ENCODE data around the gene IER3.

Gene IER3, protein sequence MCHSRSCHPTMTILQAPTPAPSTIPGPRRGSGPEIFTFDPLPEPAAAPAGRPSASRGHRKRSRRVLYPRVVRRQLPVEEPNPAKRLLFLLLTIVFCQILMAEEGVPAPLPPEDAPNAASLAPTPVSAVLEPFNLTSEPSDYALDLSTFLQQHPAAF

DNA sequence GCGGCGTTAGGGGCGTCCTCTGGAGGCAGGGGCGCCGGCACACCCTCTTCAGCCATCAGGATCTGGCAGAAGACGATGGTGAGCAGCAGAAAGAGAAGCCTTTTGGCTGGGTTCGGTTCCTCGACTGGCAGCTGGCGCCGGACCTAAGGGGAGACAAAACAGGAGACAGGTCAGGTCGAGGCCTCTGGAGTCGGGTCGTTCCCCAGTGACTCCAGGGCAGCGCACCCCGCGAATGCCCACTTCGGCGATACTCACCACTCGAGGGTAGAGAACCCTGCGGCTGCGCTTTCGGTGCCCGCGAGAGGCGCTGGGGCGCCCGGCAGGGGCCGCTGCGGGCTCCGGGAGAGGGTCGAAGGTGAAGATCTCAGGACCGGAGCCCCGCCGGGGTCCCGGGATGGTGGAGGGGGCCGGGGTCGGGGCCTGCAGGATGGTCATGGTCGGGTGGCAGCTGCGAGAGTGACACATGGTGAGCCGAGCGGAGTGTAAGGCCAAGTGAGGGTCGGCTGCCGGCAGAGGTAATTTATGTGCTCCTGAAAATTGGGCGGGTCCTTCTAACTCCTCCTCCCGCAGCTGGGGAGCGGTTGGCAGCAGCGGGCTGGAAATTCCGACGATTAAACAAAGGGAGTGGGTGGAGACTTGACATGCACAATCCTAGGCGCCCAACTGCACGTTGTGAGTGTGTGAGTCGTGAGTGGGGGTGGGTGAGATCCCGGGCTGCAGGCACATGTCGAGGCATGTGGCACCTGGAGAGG, at the start of gene IER3:
Gene IER3 (minus strand): TSS at position 494 of the 752 bp plus-strand sequence. CDS start 29 bp downstream, at position 465.
- peak; percentile 60 for DNase-seq

DNA sequence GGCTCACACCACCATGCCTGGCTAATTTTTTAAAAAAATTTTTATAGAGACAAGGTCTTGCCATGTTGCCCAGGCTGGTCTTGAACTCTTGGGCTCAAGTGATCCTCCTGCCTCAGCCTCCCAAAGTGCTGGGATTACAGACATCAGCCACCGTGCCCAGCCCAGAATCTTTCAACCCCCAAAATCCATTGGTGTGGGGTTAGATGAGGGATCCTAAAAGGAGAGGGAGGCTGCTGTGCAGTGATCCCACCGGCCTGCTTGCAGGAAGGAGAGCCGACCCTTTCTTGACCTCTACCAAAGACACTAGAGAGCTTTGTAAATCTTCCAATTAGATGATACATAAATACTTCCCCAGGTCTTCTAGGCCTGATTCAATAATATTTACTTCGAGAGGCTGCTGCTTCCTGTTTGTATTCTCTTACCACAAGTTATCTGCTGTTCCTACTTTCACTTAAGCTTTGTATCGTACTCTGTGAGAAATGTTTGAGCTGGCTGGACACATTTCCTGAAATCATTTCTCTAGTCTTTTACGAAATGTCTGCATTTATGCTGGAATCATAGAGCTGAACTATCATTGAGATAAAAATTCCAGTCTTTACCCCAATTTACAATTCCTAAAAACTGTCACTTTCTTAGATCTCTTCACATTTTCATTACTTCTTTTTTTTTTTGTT, 49.3 kb upstream of the IER3 start:
- peak; percentile 12 for DNase-seq

DNA sequence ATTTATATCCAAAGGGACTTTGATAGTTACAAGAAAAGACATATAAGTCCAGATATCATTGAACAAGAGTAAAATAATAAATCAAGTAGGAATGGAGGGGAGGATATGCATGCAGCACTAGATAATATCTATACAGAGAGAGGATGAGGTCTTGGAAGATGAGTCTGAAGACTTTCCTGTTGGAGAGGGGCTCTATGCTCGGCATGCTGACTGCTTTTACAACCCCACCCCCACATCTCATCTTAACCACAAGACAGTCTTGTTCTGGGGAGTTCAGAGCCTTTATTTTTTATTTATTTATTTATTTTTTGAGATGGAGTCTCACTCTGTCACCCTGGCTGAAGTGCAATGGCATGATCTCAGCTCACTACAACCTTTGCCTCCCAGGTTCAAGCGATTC, 48.4 kb upstream of the IER3 start:
- DNase-seq = no peak

DNA sequence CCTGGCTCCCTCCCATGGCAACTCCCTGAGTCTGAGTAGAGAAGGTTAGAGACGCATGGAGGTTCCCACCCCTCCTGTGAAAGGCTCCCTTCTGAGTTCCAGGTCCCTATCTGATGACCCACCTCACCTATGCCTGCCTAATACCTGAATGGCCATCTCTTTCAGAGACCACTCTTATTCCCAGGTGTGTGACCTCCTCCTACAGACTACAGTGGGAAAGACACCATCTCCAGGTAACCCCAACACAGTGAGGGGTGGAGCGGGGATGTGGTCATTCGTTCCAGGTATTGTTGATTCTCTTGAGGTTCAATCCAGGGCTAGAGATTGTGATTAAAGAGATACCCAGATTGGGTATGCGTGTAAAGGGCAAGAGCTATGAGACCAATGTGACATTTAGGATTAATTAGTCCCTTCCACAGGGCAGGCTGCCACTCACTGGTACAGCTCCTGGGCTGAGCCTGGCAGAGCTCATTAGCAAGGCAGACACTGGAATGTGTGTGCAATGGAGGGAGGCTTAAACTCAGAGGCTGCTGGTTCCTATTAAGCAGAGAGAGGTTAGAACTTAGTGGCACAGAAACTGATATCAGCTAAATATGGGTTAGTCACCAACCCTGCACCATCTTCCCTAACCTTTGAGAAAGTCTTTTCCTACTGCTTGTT, 46.5 kb upstream of the IER3 start:
- no peak for DNase-seq

DNA sequence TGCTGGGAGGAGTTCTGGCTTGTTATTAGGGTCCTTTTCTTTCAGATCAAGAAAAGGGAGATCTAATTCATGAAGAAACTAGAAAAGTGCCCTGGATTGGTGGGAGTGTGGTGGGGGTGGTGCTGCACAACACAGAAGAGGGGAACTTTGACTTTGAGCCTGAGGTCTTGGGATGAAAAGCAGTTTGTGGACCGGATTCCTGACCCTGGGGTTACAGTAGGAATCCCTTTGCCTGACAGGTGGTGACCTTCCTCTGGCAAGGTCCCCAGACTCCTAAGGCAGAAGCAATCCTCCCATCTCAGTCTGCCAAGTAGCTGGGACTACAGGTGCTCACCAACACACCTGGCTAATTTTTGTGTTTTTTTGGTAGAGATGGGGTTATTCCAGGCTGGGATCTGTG, 45.3 kb upstream of the IER3 start:
- no peak for DNase-seq

DNA sequence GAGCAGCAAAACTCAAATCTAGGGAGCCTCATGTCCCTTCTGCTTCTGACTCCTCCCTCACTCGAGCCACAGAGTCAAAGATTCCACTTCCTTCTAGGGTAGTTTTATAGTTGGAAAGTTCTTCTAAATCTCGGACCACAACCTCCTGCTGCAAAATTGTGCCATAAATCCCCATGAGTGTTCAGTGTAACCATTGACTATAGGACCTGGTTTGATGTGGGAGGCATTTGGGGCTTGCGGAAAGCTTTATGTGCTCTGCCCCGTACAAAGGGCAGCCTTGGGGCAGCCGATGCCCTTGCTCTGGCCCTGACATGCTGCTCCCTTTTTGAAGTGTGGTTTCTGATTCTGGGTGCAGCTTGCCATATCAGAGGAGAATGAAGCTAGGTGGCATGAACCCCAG, 43.6 kb upstream of the IER3 start:
- no peak for DNase-seq

DNA sequence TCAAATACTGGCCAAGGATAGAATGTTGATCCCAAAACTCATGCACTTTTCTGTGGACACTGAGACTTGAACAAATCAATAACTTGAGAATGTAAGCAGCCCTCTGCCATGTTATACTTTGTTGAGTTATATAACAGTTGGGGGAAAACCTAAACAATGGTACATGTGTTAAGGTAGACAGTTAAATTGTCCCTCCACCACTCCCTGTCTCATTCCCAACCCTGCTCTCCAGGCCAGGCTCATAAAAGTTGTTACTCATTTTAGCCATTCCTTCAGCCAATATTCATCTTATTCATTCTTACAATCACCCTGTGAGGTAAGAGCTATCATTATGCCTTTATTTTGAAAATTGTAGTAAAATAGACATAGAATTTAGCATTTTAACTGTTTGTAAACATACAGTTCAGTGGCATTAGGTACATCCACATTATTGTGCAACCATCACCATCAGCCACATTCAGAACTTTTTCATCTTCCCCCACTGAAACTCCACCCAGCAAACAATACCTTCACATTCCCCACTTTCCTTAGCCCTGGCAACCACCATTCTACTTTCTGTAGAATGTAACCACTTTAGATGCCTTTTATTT, 38.2 kb upstream of the IER3 start:
- no peak for DNase-seq

DNA sequence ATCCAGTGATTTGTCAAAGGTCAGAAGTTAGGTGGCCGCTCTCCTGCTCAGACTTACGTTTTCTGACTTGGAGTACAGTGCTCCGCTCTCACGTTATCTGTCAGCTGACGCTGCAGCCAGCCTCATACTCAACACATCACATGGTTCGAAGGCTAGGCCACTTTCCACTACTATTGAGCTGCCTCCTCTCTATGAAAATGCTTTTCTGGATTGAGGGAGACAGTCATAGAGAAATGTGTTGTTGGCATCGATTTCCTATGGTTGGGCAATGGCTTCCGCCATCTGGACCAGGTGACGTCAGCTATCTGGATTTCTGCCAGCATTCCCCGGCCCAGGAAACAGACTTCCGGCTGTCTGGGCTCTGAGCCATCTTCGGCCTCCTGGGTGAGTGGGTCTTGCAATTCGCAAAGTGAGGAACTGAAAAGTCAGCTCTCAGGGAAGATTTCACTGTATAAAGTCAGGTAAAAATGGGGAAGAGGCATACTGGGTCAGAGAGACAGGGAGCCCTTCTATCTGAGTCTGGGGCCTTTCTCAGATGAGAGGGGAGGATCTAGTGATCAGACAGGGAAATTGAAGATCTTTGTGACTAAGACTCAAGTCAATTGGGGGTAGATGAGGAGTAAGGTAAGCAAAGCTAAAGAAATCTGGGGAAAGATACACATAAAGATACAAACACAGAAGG, 37.5 kb upstream of the IER3 start:
- no peak for DNase-seq

DNA sequence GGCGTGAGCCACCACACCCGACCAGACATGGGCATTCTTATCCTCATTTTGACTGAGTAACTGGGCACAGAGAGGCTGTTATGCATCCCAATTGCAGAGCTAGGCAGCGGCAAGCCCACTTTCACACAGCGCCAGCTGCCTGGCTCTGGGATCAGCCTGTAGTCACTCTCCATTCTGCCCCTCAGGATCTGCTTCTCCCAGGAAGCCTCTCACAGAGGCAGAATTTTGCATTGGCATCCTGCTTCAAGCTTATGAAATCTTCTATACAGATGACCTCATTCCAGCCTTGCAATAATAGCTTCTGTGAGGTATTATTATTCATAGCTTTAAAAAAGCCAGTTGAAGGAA, 37.0 kb upstream of the IER3 start:
- no peak for DNase-seq

DNA sequence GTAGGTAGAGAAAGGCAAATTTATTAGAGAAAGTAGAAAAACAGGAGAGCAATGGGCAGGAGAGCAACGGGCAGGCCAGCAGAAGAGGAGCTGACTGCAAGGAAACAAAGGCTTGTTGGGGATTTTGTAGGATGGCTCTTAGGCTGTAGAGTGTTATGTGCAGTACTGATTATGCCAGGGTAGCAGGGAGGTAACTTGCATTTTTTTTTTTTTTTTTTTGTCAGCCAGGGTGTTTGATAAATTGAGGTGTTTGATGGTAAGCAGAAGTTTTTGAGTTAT, 36.2 kb upstream of the IER3 start:
- no peak for DNase-seq

DNA sequence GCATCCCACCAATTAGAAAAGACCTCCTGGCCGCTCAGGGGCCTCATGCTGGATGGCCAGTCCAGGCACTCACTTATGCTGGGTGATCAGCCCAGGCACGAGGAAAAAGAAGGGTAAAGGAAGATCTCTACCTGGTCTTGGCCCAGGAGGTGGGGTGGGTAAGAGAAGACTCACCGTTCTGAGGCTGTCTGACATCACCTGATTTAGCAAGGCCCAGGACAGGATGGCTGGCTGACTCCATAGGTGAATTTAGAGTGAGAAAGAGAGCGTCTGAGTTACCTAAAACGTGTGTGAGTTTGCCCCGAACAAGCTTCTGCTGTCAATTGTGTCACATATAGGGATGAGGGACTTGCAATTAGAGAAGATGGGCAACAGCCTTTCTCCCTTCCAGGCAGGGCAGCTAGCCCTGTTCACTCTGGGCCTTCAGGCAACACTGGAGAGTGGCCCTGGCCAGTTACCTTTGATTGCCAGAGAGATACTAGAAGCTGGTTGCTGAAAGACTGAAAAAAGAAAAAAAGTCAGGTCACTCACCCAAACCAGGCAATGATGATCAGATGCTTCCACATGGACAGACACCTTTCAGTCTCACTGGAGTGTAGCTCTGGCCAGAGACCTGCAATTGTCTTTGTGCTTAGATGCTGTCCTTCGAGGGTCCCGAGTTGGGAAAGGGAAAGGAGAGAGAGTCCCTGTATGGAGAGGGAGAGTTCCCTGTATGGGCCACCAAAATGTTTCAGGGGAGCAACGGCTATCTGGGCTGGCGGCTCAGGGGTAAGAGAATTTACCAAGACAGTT, 35.7 kb upstream of the IER3 start:
- DNase-seq = no peak

DNA sequence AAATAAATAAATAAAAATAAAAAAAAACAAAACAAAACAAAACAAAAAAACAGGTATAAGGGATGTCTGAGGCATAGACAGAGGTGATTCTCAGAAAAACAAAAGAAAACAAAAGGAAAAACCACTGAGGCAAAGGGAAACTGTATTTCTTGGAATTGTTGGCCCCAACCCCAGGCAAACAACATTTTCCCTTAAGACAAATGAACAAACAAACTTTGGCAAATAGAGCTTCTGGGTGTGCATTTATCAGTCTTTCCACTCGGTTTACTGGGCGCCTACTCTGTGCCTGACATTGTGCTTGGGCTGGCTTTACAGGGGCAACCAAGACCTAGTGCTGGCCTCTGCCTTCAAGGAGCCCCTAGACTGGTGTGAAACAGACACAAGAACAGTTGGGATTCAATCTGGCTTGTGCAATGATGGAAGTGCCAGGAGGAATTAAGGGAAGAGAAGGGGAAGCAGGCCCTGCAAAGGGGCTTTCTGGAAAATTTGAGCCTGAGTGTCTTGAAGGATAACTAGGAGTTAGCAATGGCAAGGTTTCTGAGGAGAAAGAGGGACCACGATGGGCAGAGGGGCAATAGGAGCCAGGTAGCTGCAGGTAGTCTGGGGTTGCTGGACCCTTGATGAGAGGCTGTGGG, 33.8 kb upstream of the IER3 start:
- no peak for DNase-seq

DNA sequence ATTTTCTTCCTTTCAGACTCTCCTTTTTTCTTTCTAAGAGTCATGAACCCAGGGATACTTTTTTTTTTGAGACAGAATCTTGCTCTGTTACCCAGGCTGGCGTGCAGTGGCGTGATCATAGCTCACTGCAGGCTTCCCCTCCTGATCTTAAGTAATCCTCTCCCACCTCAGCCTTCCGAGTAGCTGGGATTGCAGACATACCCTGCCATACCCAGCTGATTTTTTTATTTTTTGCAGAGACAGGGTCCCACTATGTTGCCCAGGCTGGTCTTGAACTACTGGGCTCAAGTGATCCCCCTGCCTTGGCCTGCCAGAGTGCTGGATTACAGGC, 32.8 kb upstream of the IER3 start:
- DNase-seq = no peak

DNA sequence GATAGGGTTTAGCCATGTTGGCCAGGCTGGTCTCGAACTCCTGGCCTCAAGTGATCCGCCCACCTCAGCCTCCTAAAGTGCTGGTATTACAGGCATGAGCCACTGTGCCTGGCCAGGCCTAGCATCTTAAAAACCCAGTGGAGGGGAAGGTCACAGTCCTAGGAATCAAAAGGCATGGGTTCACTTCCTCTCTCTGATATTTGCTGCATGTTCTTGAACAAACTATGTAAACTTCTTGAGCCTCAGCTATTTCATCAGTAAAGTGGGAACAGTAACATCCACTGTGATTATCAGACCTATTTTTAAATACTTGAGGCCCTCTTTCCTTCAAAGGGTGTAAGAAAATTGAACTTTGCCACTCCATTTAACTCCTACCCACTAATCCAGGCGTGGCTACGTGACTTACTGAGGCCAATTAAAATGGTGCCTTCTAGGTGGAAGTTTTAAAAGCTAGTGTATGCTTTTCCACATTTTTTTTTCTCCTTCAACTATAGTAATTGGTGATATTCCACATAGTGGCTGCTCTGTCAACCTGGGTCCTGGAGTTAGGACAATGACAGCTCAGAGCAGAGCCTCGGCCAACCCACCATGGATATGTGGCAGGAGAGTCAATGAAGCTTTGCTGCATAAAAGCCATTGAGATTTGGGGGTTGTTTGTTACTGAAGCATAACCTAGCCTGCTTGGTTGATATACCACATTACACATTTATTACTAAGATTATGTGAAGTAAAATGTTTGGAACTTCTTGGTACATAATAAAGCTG, 32.2 kb upstream of the IER3 start:
- no peak for DNase-seq

DNA sequence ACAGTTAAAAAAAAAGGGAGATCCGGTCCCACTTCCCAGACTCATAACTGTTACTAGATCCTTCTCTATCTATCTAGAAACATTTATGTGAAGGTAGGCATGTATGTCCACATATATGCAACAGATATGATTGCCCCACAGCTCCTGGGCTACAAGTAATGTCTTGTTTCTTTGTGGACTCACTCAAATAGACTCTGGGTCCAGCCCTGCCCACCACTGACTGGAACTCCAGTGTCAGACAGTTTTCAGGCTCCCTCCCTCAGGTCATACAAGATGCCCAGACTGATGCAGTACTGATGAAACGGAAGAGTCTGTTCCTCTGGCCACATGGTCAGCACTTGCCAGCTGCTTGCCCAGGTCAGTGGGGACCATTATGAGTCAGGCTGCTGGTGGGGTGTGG, 30.8 kb upstream of the IER3 start:
- no peak for DNase-seq

DNA sequence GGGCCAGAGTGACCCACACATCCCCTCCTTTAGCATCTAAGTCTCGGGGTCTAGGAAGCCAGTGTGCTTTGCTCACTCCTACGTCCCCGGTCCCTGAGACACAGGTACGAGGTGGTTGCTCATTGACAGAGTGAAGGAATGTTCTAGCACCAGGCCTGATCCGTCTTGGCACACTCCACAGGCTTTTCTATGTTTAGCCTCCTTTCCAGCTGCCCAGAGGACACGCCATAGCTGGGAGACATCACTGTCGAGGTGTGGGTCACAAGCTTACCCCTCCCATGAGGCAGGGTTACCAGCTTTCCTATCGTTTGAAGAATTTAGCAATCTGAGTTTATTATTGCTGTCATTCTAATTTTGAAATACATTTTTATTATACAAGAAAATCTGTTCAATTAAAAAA, 30.4 kb upstream of the IER3 start:
- DNase-seq = no peak

DNA sequence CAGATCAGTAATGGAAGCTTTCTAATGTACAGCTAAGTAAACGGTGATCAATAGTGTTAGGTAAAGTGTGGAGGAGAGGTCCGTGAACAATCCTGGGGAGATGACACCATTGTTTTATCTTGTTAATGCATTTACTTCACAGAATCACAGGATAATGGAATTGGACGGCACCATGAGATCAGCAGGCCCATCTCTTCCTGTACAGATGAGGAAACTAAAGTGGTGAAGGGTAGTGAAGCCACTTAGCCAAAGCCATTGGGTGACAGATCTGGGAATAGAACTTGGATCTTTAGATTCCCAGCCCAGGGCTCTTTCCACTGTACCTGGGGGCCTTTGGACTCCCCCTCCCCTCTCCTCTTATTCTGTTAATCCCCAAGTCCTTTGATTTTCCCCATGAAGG, 26.2 kb upstream of the IER3 start:
- DNase-seq = no peak

DNA sequence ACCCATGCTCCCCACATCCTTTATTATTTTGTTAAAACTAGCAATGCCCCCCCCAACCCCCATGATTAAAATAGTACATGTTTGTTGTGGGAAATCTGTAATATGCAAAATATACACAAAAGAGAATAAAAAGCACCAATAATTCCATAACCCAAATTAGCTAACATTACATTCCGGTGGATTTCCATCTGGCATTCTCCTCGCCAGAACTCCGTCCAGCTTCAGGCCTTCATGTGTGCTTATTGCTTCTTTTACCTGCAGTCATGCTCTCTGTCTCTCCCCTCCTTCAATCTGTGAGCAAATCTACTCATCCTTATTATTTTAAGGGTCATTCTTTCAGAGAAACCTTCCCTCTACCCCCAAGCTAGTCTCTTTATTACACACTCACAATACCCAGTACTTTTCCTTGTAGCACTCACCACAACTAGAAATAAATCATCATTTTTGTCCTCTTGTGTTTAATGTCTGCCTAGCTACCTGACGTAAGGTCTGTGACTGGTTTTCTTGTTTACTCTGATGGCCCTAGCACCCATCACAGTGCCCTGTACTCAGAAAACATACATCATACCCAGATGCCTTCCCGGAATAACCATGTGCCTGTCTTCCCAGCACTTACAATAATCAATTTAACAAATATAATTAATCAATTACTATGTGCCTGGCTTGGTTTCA, 25.6 kb upstream of the IER3 start:
- DNase-seq = no peak

DNA sequence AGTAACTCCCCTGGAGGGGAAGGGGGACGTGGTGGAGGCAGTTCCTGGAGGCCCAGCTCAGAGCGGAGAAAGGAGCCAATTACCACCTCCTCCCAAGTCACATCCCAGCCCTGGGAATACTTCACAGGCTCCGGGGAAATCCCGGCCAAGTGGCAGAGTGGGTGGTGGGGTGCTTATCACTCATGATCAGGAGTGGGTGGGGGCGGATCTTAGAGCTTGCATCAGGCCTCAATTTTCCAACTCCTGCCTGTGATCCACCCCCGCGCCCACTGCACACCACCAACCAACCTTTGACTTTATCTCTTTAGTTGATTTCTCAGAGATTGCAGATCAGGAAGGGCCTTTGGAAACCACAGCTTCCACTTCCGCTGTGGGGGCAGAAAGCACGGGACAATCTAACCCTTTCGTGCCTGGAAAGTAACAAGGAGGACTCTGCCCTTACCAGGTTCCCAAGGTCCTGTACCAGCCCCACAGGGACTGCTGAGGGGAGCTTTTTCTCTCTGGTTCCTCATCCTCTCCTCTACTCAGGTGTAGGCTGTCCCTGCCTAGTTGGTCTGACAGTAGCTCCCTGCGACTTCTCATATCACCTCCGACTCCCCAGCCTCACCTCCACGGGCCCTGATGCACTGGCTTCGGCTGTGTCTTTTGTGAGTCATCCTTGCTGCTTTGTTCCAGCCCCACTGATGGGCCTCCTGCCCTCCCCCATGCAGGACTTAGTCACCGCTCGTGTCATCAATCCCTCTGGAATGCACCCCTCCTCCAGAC, 24.9 kb upstream of the IER3 start:
- DNase-seq = peak; percentile 60

DNA sequence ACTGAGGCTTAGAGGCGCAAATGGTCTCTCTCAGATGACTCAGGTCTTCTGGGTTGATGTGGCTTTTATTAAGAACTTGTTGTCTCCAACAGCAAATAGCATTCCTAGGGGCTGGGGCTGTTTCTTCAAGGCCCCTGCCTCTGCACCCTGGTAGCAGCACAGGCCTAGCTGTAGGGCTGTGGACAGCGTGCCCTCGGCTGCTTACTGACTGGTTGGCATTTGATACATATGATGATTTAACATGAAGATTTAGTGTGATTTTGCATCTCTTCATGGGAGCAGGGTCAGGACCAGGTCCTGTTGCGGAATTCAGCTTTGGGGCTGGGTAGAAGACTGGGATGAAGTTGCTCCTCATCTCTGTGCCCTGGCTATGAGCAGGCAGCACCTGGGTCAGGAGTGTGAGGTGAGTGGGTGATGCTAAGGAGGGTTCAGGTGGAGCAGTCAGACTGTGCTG, 24.3 kb upstream of the IER3 start:
- no peak for DNase-seq

Data from activated effector memory CD4-positive, alpha-beta T cell treated with Interleukin-2 at 50 U/mL for 16 hours (primary cell).